Neural cell (in vitro differentiated cells): ENCODE measurements around the gene SGIP1. TPM values are rescaled to one million over a fixed set of nuclear protein-coding genes. Genes with fewer than 3 reads are reported as not detected.

Experiments
- H2AFZ ChIP-seq: fragments of 200-600, 300-800 bp; sonication (generic), shearing (Covaris generic); 2 replicates; pipeline ENCODE4 v1.6.0; 2014; ENCODE audit warnings: low read depth, mild to moderate bottlenecking, antibody characterized with exemption, low read length, moderate library complexity
- H3F3A ChIP-seq: fragments of 200-600 bp; shearing (Covaris generic); 2 replicates; pipeline ENCODE4 v1.6.1; 2016; ENCODE audit warnings: mild to moderate bottlenecking, moderate library complexity, mixed read lengths, antibody characterized with exemption, low read length; ENCODE audit not compliant: insufficient read depth, poor library complexity, severe bottlenecking
- H3K27ac ChIP-seq: fragments of 200-600, 300-800 bp; sonication (generic), shearing (Covaris generic); 2 replicates; pipeline ENCODE4 v1.5.1; 2014; ENCODE audit warnings: mild to moderate bottlenecking, low read length, moderate library complexity
- H3K27me3 ChIP-seq: fragments of 300-800, 200-600 bp; sonication (generic), shearing (Covaris generic); 2 replicates; pipeline ENCODE4 v1.6.0; 2014; ENCODE audit warnings: mild to moderate bottlenecking, low read depth, low read length, moderate library complexity; ENCODE audit not compliant: insufficient read depth
- H3K36me3 ChIP-seq: fragments of 300-800, 200-600 bp; sonication (generic), shearing (Covaris generic); 2 replicates; pipeline ENCODE4 v1.5.1; 2014; ENCODE audit warnings: mild to moderate bottlenecking, antibody characterized with exemption, low read length, moderate library complexity; ENCODE audit not compliant: insufficient read depth
- H3K4me2 ChIP-seq: fragments of 300-800, 200-600 bp; sonication (generic), shearing (Covaris generic); 2 replicates; pipeline ENCODE4 v1.6.0; 2014; ENCODE audit warnings: mild to moderate bottlenecking, low read length
- H3K4me3 ChIP-seq: fragments of 300-800, 200-600 bp; sonication (generic), shearing (Covaris generic); 2 replicates; pipeline ENCODE4 v1.5.1; 2014; ENCODE audit warnings: mild to moderate bottlenecking, low read length, moderate library complexity
- H3K79me2 ChIP-seq: fragments of 200-600 bp; shearing (Covaris generic); replicated peaks from 2 replicates; pipeline ENCODE4 v1.6.0; 2014; ENCODE audit warnings: mild to moderate bottlenecking, low read length, moderate library complexity; ENCODE audit not compliant: insufficient read depth
- H3K9ac ChIP-seq: fragments of 300-800, 200-600 bp; sonication (generic), shearing (Covaris generic); 2 replicates; pipeline ENCODE4 v1.6.1; 2016; ENCODE audit warnings: mild to moderate bottlenecking, low read length, mixed read lengths
- H3K9me2 ChIP-seq: fragments of 200-600 bp; shearing (Covaris generic); 2 replicates; pipeline ENCODE4 v1.6.1; 2016; ENCODE audit warnings: mild to moderate bottlenecking, low read length, mixed read lengths; ENCODE audit not compliant: insufficient read depth
- H3K9me3 ChIP-seq: fragments of 200-600, 300-800 bp; sonication (generic), shearing (Covaris generic); 2 replicates; pipeline ENCODE4 v1.6.1; 2016; ENCODE audit warnings: mild to moderate bottlenecking, mixed run types, low read length, moderate library complexity, mixed read lengths
- H4K20me1 ChIP-seq: fragments of 200-600 bp; shearing (Covaris generic); 2 replicates; pipeline ENCODE4 v1.6.1; 2016; ENCODE audit warnings: mild to moderate bottlenecking, mixed run types; ENCODE audit not compliant: insufficient read depth
- CTCF ChIP-seq: fragments of 450-650 bp; IDR thresholded peaks from 2 replicates; pipeline ENCODE4 v1.5.1; 2014; ENCODE audit warnings: antibody characterized with exemption, mild to moderate bottlenecking, moderate library complexity; ENCODE audit not compliant: poor library complexity, severe bottlenecking
- EP300 ChIP-seq: fragments of 450-650 bp; conservative IDR thresholded peaks from 2 replicates; pipeline ENCODE4 v1.6.1; 2014; ENCODE audit warnings: antibody characterized with exemption, mild to moderate bottlenecking, moderate library complexity; ENCODE audit not compliant: poor library complexity, severe bottlenecking
- EZH2 ChIP-seq: fragments of 200-600, 300-800 bp; shearing (Covaris generic), sonication (generic); IDR thresholded peaks from 2 replicates; pipeline ENCODE4 v1.6.1; 2014; ENCODE audit warnings: antibody characterized with exemption, low read length, borderline replicate concordance, mild to moderate bottlenecking; ENCODE audit not compliant: insufficient read depth, poor library complexity, severe bottlenecking
- MXI1 ChIP-seq: fragments of 450-650 bp; conservative IDR thresholded peaks from 2 replicates; pipeline ENCODE4 v1.6.1; 2014; ENCODE audit warnings: antibody characterized with exemption, mild to moderate bottlenecking; ENCODE audit not compliant: poor library complexity, severe bottlenecking
- POLR2AphosphoS5 ChIP-seq: IDR thresholded peaks from 2 replicates; pipeline ENCODE4 v1.6.1; 2012
- RAD21 ChIP-seq: fragments of 450-650 bp; conservative IDR thresholded peaks from 2 replicates; pipeline ENCODE4 v1.6.1; 2014; ENCODE audit warnings: antibody characterized with exemption, mild to moderate bottlenecking, moderate library complexity
- REST ChIP-seq: IDR thresholded peaks from 2 replicates; pipeline ENCODE4 v1.6.1; 2012; ENCODE audit warnings: borderline replicate concordance
- SMC3 ChIP-seq: fragments of 450-650 bp; conservative IDR thresholded peaks from 2 replicates; pipeline ENCODE4 v1.6.1; 2014; ENCODE audit warnings: antibody characterized with exemption, mild to moderate bottlenecking, moderate library complexity; ENCODE audit not compliant: poor library complexity
- TAF1 ChIP-seq: IDR thresholded peaks from 2 replicates; pipeline ENCODE4 v1.6.1; 2012; ENCODE audit warnings: low read depth
- polyA plus RNA-seq: library from polyadenylated mRNA; depleted of rRNA; stranded (reverse); fragments of >200 nt; gene quantifications from 2 replicates; pipeline ENCODE4 v1.2.3, GENCODE V29; 2014

Gene SGIP1
- polyA plus RNA-seq, 1 donor from 2014 or later: 50.5 TPM

- TF ChIP-seq SMC3 (no peak), MXI1 (no peak), TAF1 (no peak), CTCF (no peak), EZH2 (no peak), POLR2AphosphoS5 (no peak), EP300 (no peak)
- Histone ChIP-seq H3K9ac (no peak overlapping the region), H3K36me3 (no peaks in the 10 kb centered on the region), H3K27me3 (no peaks in the 10 kb centered on the region), H3K9me3 (no peaks in the 10 kb centered on the region), H3K79me2 (no peaks in the 10 kb centered on the region), H4K20me1 (no peaks in the 10 kb centered on the region), H3K9me2 (no peaks in the 10 kb centered on the region), H3K27ac (no peak overlapping the region), H3F3A (no peaks in the 10 kb centered on the region), H3K4me2 (no peak overlapping the region), H2AFZ (no peak overlapping the region), H3K4me3 (no peak overlapping the region)
These were observed 203.9 kb downstream of the SGIP1 start for GRCh38 chr1:66737836-66738235.

DNA sequence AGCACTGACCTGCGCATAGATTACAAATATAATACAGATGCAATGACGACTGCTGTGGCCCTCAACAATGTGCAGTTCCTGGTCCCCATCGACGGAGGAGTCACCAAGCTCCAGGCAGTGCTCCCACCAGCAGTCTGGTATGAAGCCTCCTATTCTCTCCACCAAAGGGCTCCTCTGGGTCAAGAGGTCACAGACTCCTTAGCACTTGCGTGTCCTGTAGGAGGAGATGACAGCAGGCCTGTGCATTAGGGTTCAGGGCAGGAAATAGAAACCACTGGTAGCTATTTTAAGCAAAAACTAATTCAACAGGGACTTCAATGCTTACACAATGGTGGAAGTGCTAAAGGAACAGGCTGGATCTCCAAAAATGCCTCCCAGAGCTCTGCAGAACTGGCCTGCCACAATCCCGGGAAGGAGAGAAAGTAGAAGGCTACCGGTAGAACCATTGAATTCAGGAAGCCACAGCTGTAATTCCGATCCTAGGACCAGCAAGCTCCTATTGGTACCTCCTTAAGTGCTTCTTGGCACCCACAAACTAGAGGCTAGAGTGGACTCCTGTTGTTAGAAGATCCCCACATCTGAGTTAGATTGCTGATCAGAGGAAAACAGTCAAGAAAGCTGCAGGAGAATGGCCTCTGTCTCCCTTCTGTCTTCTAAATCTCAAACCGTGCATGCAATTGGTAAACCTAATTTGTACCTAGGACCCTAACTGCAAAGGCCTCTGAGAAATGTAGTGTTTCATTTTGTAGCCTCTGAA lies 205.6 kb downstream of the SGIP1 start:
- H3K9me3 ChIP-seq: no peaks in the 10 kb centered on the region
- no peak overlapping the region for H2AFZ ChIP-seq
- H4K20me1 ChIP-seq: no peaks in the 10 kb centered on the region
- no peaks in the 10 kb centered on the region for H3K27me3 ChIP-seq
- H3K9me2 ChIP-seq: no peaks in the 10 kb centered on the region
- H3K36me3 ChIP-seq: no peaks in the 10 kb centered on the region
- TF ChIP-seq TAF1 (no peak), RAD21 (no peak), CTCF (no peak), EZH2 (no peak), MXI1 (no peak), SMC3 (no peak), POLR2AphosphoS5 (no peak), EP300 (no peak), REST (no peak)
- no peak overlapping the region for H3K4me2 ChIP-seq
- H3F3A ChIP-seq: no peaks in the 10 kb centered on the region
- no peak overlapping the region for H3K27ac ChIP-seq
- H3K9ac ChIP-seq: no peak overlapping the region
- H3K79me2 ChIP-seq: no peaks in the 10 kb centered on the region
- H3K4me3 ChIP-seq: no peak overlapping the region
